GM21515 (cell line): Measurements from ENCODE around the gene PPP1R37.

ENCODE experiments used
- ATAC-seq: cut with Tn5 transposase; IDR thresholded peaks from one replicate; pipeline ENCODE4 v1.9.1; 2021; ENCODE audit not compliant: unreplicated experiment

The PPP1R37 gene

GRCh38 chr19:45187421-45188100 is 94.6 kb downstream of the PPP1R37 start:
- ATAC-seq: no peak

- ATAC-seq: no peak
Observed at GRCh38 chr19:45189971-45190370, 97.0 kb downstream of the PPP1R37 start.

GRCh38 chr19:45191375-45191774 is 98.4 kb downstream of the PPP1R37 start:
- no peak for ATAC-seq

GRCh38 chr19:45195764-45196163 is 102.8 kb downstream of the PPP1R37 start:
- ATAC-seq: no peak
